Ishikawa (cell line): Measurements from ENCODE around the gene COX7A2.

Experiments used
- CEBPB ChIP-seq: IDR thresholded peaks from 2 replicates; pipeline ENCODE4 v1.6.1; 2012
- EGR1 ChIP-seq: IDR thresholded peaks from 2 replicates; pipeline ENCODE4 v1.6.1; 2012
- EP300 ChIP-seq: IDR thresholded peaks from 2 replicates; pipeline ENCODE4 v1.6.1; 2012; ENCODE audit warnings: borderline replicate concordance
- FOXM1 ChIP-seq: IDR thresholded peaks from 2 replicates; pipeline ENCODE4 v1.6.1; 2012; ENCODE audit warnings: low read depth, borderline replicate concordance
- MAX ChIP-seq: IDR thresholded peaks from 2 replicates; pipeline ENCODE4 v1.6.1; 2012
- NFIC ChIP-seq: IDR thresholded peaks from 2 replicates; pipeline ENCODE4 v1.6.1; 2012
- RAD21 ChIP-seq: IDR thresholded peaks from 2 replicates; pipeline ENCODE4 v1.6.1; 2012; ENCODE audit warnings: low read depth
- REST ChIP-seq: IDR thresholded peaks from 2 replicates; pipeline ENCODE4 v1.6.1; 2012; ENCODE audit warnings: low read depth, mild to moderate bottlenecking
- TAF1 ChIP-seq: IDR thresholded peaks from 2 replicates; pipeline ENCODE4 v1.6.1; 2012; ENCODE audit warnings: low read depth, mild to moderate bottlenecking
- TCF12 ChIP-seq: IDR thresholded peaks from 2 replicates; pipeline ENCODE4 v1.6.1; 2012; ENCODE audit warnings: low read depth
- TEAD4 ChIP-seq: IDR thresholded peaks from 2 replicates; pipeline ENCODE4 v1.6.1; 2012
- ZBTB7A ChIP-seq: IDR thresholded peaks from 2 replicates; pipeline ENCODE4 v1.6.1; 2012; ENCODE audit warnings: low read depth
- TF ChIP-seq, protein P1 (sequence below): IDR thresholded peaks from 2 replicates; pipeline ENCODE4 v1.6.1; 2012

GRCh38 chr6:75211920-75212590 is 31.5 kb downstream of the COX7A2 start:
- TF ChIP-seq TEAD4 (no peak), RAD21 (no peak), TAF1 (no peak), ZBTB7A (no peak), FOXM1 (no peak), CEBPB (no peak), MAX (no peak), NFIC (no peak), EGR1 (no peak), TCF12 (no peak), REST (no peak), EP300 (no peak)
- TF ChIP-seq, protein P1, sequence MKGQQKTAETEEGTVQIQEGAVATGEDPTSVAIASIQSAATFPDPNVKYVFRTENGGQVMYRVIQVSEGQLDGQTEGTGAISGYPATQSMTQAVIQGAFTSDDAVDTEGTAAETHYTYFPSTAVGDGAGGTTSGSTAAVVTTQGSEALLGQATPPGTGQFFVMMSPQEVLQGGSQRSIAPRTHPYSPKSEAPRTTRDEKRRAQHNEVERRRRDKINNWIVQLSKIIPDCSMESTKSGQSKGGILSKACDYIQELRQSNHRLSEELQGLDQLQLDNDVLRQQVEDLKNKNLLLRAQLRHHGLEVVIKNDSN, result no peak
